Neuronal stem cell (in vitro differentiated cells): ENCODE data around the gene RBM34.

ENCODE experiments used
- DNase-seq: peaks from one replicate; pipeline ENCODE4 v3.0.0-alpha.2; 2013; ENCODE audit warnings: low spot score
- H2AFZ ChIP-seq: one replicate; pipeline ENCODE4 v1.6.1; 2013; ENCODE audit warnings: mild to moderate bottlenecking, low read length, inconsistent platforms
- H2AK5ac ChIP-seq: 2 replicates; pipeline ENCODE4 v1.6.1; 2013; ENCODE audit warnings: low read depth, mild to moderate bottlenecking, inconsistent platforms, low read length, moderate library complexity, mixed read lengths
- H2BK120ac ChIP-seq: 2 replicates; pipeline ENCODE4 v1.6.1; 2013; ENCODE audit warnings: low read depth, mild to moderate bottlenecking, inconsistent platforms, low read length, moderate library complexity, mixed read lengths
- H2BK12ac ChIP-seq: one replicate; pipeline ENCODE4 v1.6.1; 2013; ENCODE audit warnings: low read length, inconsistent platforms
- H2BK15ac ChIP-seq: 2 replicates; pipeline ENCODE4 v1.6.1; 2013; ENCODE audit warnings: mild to moderate bottlenecking, low read length, inconsistent platforms, mixed read lengths
- H2BK5ac ChIP-seq: one replicate; pipeline ENCODE4 v1.6.1; 2013; ENCODE audit warnings: inconsistent platforms, mild to moderate bottlenecking, low read length, moderate library complexity
- H3K14ac ChIP-seq: one replicate; pipeline ENCODE4 v1.6.1; 2013; ENCODE audit warnings: low read length, inconsistent platforms
- H3K18ac ChIP-seq: 2 replicates; pipeline ENCODE4 v1.6.1; 2013; ENCODE audit warnings: low read length, inconsistent platforms
- H3K23ac ChIP-seq: 2 replicates; pipeline ENCODE4 v1.6.1; 2013; ENCODE audit warnings: low read depth, mild to moderate bottlenecking, mixed read lengths, low read length, inconsistent platforms; ENCODE audit not compliant: poor library complexity
- H3K27ac ChIP-seq: replicated peaks from 3 replicates; pipeline ENCODE4 v1.5.1; 2013; ENCODE audit warnings: low read length, inconsistent platforms
- H3K27me3 ChIP-seq, 3 experiments: 2 replicates each; pipeline ENCODE4 v1.6.1; 2013; ENCODE audit warnings: low read length in 3 of 3, mild to moderate bottlenecking in 2 of 3, inconsistent platforms in 1 of 3, low read depth in 1 of 3, mixed read lengths in 1 of 3, moderate library complexity in 1 of 3; ENCODE audit not compliant: control insufficient read depth in 3 of 3, insufficient read depth in 3 of 3
- H3K36me3 ChIP-seq, 2 donors: replicated peaks in 1 of 2; 2 replicates each; pipeline ENCODE4 v1.6.1; 2013; ENCODE audit warnings: low read length in 2 of 2; ENCODE audit not compliant: control insufficient read depth in 2 of 2, insufficient read depth in 2 of 2
- H3K4ac ChIP-seq: 2 replicates; pipeline ENCODE4 v1.6.1; 2013; ENCODE audit warnings: inconsistent platforms, mild to moderate bottlenecking, low read length, moderate library complexity
- H3K4me1 ChIP-seq, 2 donors: 1 replicate in 1 of 2; 2 replicates in 1 of 2; pipeline ENCODE4 v1.6.1; 2013; ENCODE audit warnings: low read length in 2 of 2, low read depth in 1 of 2; ENCODE audit not compliant: control insufficient read depth in 2 of 2, insufficient read depth in 1 of 2
- H3K4me2 ChIP-seq: one replicate; pipeline ENCODE4 v1.6.1; 2013; ENCODE audit warnings: mild to moderate bottlenecking, low read length, inconsistent platforms; ENCODE audit not compliant: insufficient read depth, poor library complexity, severe bottlenecking
- H3K4me3 ChIP-seq, 2 donors: 2 replicates each; pipeline ENCODE4 v1.5.1; 2013; ENCODE audit warnings: low read length in 2 of 2, mild to moderate bottlenecking in 2 of 2, inconsistent platforms in 1 of 2, moderate library complexity in 1 of 2
- H3K79me1 ChIP-seq: one replicate; pipeline ENCODE4 v1.6.1; 2013; ENCODE audit warnings: low read depth, mild to moderate bottlenecking, inconsistent platforms, low read length, moderate library complexity
- H3K9ac ChIP-seq: one replicate; pipeline ENCODE4 v1.6.1; 2013; ENCODE audit warnings: mild to moderate bottlenecking, low read depth, low read length, inconsistent platforms; ENCODE audit not compliant: poor library complexity
- H3K9me3 ChIP-seq, 2 donors: replicated peaks in 1 of 2; 2 replicates each; pipeline versions ENCODE3 to v1.6.1; 2013; ENCODE audit warnings: low read length in 2 of 2, mild to moderate bottlenecking in 2 of 2, inconsistent platforms in 1 of 2, low read depth in 1 of 2, mixed read lengths in 1 of 2, moderate library complexity in 1 of 2; ENCODE audit not compliant: control insufficient read depth in 2 of 2, insufficient read depth in 1 of 2
- H4K8ac ChIP-seq: one replicate; pipeline ENCODE4 v1.6.1; 2013; ENCODE audit warnings: low read depth, mild to moderate bottlenecking, inconsistent platforms, low read length, moderate library complexity
- H4K91ac ChIP-seq: one replicate; pipeline ENCODE4 v1.6.1; 2013; ENCODE audit warnings: low read length, low read depth, mild to moderate bottlenecking, inconsistent platforms; ENCODE audit not compliant: poor library complexity
- WGBS, 2 donors: extraction: QIAGEN DNeasy Blood & Tissue Kit; methylation state at CpG; one replicate each; pipeline ENCODE4 v1.1.7; 2013; ENCODE audit warnings: missing lambda C conversion rate in 2 of 2, mixed read lengths in 1 of 2; ENCODE audit not compliant: insufficient read length in 2 of 2, insufficient replicate concordance in 1 of 2; ENCODE audit errors: extremely low coverage in 2 of 2; 5-methylcytosine and 5-hydroxymethylcytosine counted together

RBM34 gene

GRCh38 chr1:235151033-235151432, 10.0 kb downstream of the RBM34 start:
- Histone ChIP-seq H3K4me2 (no peak overlapping the region), H2AFZ (no peak overlapping the region), H2BK12ac (no peak overlapping the region), H3K4ac (no peak overlapping the region), H4K8ac (no peak overlapping the region), H3K36me3 (peaks cover 21 to 94% of the 10 kb centered on the region in 2 donors), H4K91ac (no peak overlapping the region), H2BK120ac (no peak overlapping the region), H3K4me1 (no peaks in the 10 kb centered on the region), H3K27ac (no peak overlapping the region), H2BK15ac (no peak overlapping the region), H2AK5ac (no peak overlapping the region), H3K18ac (no peak overlapping the region), H3K23ac (no peak overlapping the region), H3K9ac (no peak overlapping the region), H2BK5ac (no peak overlapping the region), H3K79me1 (no peaks in the 10 kb centered on the region), H3K27me3 (no peaks in the 10 kb centered on the region), H3K9me3 (no peaks in the 10 kb centered on the region), H3K14ac (no peak overlapping the region), H3K4me3 (no peak overlapping the region)
- no peak for DNase-seq
- no CpG with 5 or more reads among the region's 2 CpGs for WGBS, 2 donors

GRCh38 chr1:235149824-235150223, 11.2 kb downstream of the RBM34 start:
- no peak overlapping the region for H4K91ac ChIP-seq
- H3K36me3 ChIP-seq, result peaks cover 26 to 96% of the 10 kb centered on the region in 2 donors
- H3K9ac ChIP-seq, result no peak overlapping the region
- no peak overlapping the region for H4K8ac ChIP-seq
- H2BK5ac ChIP-seq, result no peak overlapping the region
- WGBS, 2 donors, result no CpG with 5 or more reads among the region's 9 CpGs
- no peak overlapping the region for H2AK5ac ChIP-seq
- H3K14ac ChIP-seq, result no peak overlapping the region
- H3K18ac ChIP-seq, result no peak overlapping the region
- no peak overlapping the region for H3K4me2 ChIP-seq
- no peaks in the 10 kb centered on the region for H3K4me1 ChIP-seq
- no peak overlapping the region for H3K4me3 ChIP-seq
- no peak overlapping the region for H3K27ac ChIP-seq
- no peak overlapping the region for H3K23ac ChIP-seq
- no peak overlapping the region for H3K4ac ChIP-seq
- no peak overlapping the region for H2BK12ac ChIP-seq
- no peaks in the 10 kb centered on the region for H3K9me3 ChIP-seq
- H2BK15ac ChIP-seq, result no peak overlapping the region
- no peaks in the 10 kb centered on the region for H3K79me1 ChIP-seq
- H2BK120ac ChIP-seq, result no peak overlapping the region
- DNase-seq, result no peak
- H2AFZ ChIP-seq, result no peak overlapping the region
- no peaks in the 10 kb centered on the region for H3K27me3 ChIP-seq

- peaks cover 23 to 97% of the 10 kb centered on the region in 2 donors for H3K36me3 ChIP-seq
- WGBS, 2 donors, result no CpG with 5 or more reads among the region's 4 CpGs
Observed at GRCh38 chr1:235147269-235147668, 13.8 kb downstream of the RBM34 start.

GRCh38 chr1:235145639-235146038, 15.4 kb downstream of the RBM34 start:
- Histone ChIP-seq H3K18ac (no peak overlapping the region), H3K4me3 (no peak overlapping the region), H2BK5ac (no peak overlapping the region), H3K23ac (no peak overlapping the region), H3K36me3 (peaks cover 17 to 90% of the 10 kb centered on the region in 2 donors), H2BK12ac (no peak overlapping the region), H3K9me3 (no peaks in the 10 kb centered on the region), H2BK15ac (no peak overlapping the region), H2AK5ac (no peak overlapping the region), H4K91ac (no peak overlapping the region), H3K14ac (no peak overlapping the region), H3K4me1 (no peaks in the 10 kb centered on the region), H4K8ac (no peak overlapping the region), H2BK120ac (no peak overlapping the region), H3K4me2 (no peak overlapping the region), H3K27me3 (no peaks in the 10 kb centered on the region), H3K79me1 (no peaks in the 10 kb centered on the region), H3K27ac (no peak overlapping the region), H3K4ac (no peak overlapping the region), H3K9ac (no peak overlapping the region), H2AFZ (no peak overlapping the region)
- WGBS, 2 donors, result no CpG with 5 or more reads among the region's 6 CpGs
- DNase-seq, result no peak

More at GRCh38 chr1:235147269-235147668, 13.8 kb downstream of the RBM34 start:
- H3K23ac ChIP-seq, result no peak overlapping the region
- no peak overlapping the region for H3K4ac ChIP-seq
- H3K4me3 ChIP-seq, result no peak overlapping the region
- H3K18ac ChIP-seq, result no peak overlapping the region
- no peak for DNase-seq
- H3K27ac ChIP-seq, result no peak overlapping the region
- H2BK12ac ChIP-seq, result no peak overlapping the region
- H2AK5ac ChIP-seq, result no peak overlapping the region
- no peaks in the 10 kb centered on the region for H3K79me1 ChIP-seq
- H4K91ac ChIP-seq, result no peak overlapping the region
- no peaks in the 10 kb centered on the region for H3K27me3 ChIP-seq
- H2BK5ac ChIP-seq, result no peak overlapping the region
- H3K9ac ChIP-seq, result no peak overlapping the region
- no peak overlapping the region for H4K8ac ChIP-seq
- no peak overlapping the region for H2BK15ac ChIP-seq
- no peaks in the 10 kb centered on the region for H3K9me3 ChIP-seq
- no peak overlapping the region for H2BK120ac ChIP-seq
- no peaks in the 10 kb centered on the region for H3K4me1 ChIP-seq
- H3K4me2 ChIP-seq, result no peak overlapping the region
- no peak overlapping the region for H3K14ac ChIP-seq
- no peak overlapping the region for H2AFZ ChIP-seq
